ENCODE results near the gene C11orf54. TPM values are rescaled to one million over a fixed set of nuclear protein-coding genes. Genes with fewer than 3 reads are reported as not detected.

The C11orf54 gene
- polyA plus RNA-seq, 1 donor (not counting 4 experiments of a cell fraction or from before 2014, with no cell fraction given): 11.9 TPM

DNA sequence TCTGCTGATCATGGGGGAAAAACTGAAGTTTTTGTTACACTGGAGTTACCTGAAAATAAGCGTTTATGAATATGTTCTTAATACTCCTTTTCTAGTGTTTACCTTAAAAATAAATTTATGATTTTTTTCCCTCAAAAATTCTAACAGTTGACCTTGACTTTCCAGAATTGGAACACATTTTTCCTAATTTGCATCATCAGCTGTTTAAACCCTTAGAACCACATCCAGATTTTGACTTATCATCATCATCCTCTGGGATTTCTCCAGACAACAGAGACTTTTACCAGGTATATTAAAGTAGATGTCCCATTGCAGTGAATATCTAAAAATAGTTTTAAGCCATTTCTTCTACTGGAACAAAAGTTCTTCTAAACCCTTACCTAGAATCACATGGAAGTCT lies 17.4 kb upstream of the C11orf54 start:
- no peak for FAIRE-seq
- Histone ChIP-seq H3K4me1 (ENCODE audit: control insufficient read depth, extremely low read depth, insufficient read depth, low read length) (no peaks in the 10 kb centered on the region), H3K27ac (ENCODE audit: control insufficient read depth, insufficient read depth, low read length) (no peak overlapping the region), H3K4me2 (ENCODE audit: control insufficient read depth, extremely low read depth, insufficient read depth, low read depth, low read length) (no peak overlapping the region), H4K20me1 (ENCODE audit: control insufficient read depth, extremely low read depth, insufficient read depth, low read length) (no peaks in the 10 kb centered on the region), H3K4me3 (ENCODE audit: control insufficient read depth in 2 of 3, extremely low read depth in 1 of 3, insufficient read depth in 2 of 3, low read depth in 1 of 3, low read length in 3 of 3) (no peak overlapping the region), H3K27me3 (ENCODE audit: control insufficient read depth, extremely low read depth, insufficient read depth, low read length) (no peaks in the 10 kb centered on the region), H3K9me3 (ENCODE audit: control insufficient read depth, low read depth, low read length) (no peaks in the 10 kb centered on the region), H3K9ac (ENCODE audit: control insufficient read depth, extremely low read depth, insufficient read depth, low read length) (no peak overlapping the region), H3K79me2 (ENCODE audit: control insufficient read depth, insufficient read depth, low read length) (no peaks in the 10 kb centered on the region), H3K36me3 (ENCODE audit: control insufficient read depth in 2 of 2, extremely low read depth in 1 of 2, insufficient read depth in 2 of 2, low read length in 2 of 2) (peaks cover under 1 to 2% of the 10 kb centered on the region in 2 experiments), H2AFZ (ENCODE audit: control insufficient read depth, low read length) (no peak overlapping the region), H3K9me1 (ENCODE audit: control insufficient read depth, extremely low read depth, insufficient read depth, low read length) (no peaks in the 10 kb centered on the region)
- DNase-seq (ENCODE audit: low read depth, low spot score): no peak
- dilution Hi-C loops (cut with MboI; ENCODE audit: extremely low pct_ligation_motif_present, low sequenced_read_pairs): no loop called here
- no peak for TF ChIP-seq CTCF (optimal IDR thresholded peaks at IDR 0.05 in 1 of 3, IDR thresholded peaks at IDR 0.05 in 1 of 3, conservative IDR thresholded peaks at IDR 0.05 in 1 of 3; ENCODE audit: extremely low read depth in 1 of 3, insufficient read depth in 2 of 3, low read length in 3 of 3)
- TF ChIP-seq EZH2 (IDR thresholded peaks at IDR 0.05; ENCODE audit: low read length): no peak

DNA sequence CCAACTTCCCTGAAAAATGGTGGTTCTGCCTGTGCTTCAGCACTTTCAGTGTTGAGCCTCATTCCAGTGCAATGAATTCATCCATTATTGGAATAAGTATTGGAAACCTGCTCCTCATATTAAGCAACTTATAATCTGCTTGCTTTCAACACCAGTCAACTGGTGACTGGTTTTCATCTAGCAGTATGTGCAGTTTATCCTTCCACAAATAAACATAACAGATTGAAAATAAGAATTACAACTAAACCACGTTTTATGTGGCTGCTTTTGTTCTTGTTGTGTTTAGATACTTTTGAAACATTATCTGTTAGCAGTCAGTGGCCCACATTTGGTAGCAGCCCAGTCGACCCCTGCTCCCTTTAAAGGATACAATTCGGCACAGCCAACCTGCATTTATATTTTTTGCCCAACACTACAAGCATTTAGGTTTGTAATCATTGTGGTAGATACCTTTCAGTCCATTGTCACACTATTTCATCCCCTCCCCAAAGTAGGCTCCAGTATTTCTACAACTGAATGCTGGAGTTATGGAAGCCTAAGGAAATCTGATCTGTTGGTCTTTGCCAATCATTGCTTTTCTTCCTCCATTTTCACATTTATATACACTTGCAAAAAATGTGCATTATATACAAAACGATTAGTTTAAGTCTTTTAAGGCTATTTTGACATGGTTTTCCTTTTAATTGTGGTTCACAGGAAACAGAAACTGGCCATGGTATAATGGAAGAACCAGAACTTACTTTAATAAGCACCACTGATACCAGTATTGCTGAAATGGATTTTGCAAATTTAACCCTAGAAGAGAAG lies 13.3 kb upstream of the C11orf54 start:
- Histone ChIP-seq H3K36me3 (ENCODE audit: control insufficient read depth in 2 of 2, extremely low read depth in 1 of 2, insufficient read depth in 2 of 2, low read length in 2 of 2) (peaks cover 14 to 29% of the 10 kb centered on the region in 2 experiments), H3K4me1 (ENCODE audit: control insufficient read depth, extremely low read depth, insufficient read depth, low read length) (no peaks in the 10 kb centered on the region), H2AFZ (ENCODE audit: control insufficient read depth, low read length) (no peak overlapping the region), H3K9me1 (ENCODE audit: control insufficient read depth, extremely low read depth, insufficient read depth, low read length) (no peaks in the 10 kb centered on the region), H3K27me3 (ENCODE audit: control insufficient read depth, extremely low read depth, insufficient read depth, low read length) (no peaks in the 10 kb centered on the region), H3K27ac (ENCODE audit: control insufficient read depth, insufficient read depth, low read length) (no peak overlapping the region), H3K4me2 (ENCODE audit: control insufficient read depth, extremely low read depth, insufficient read depth, low read depth, low read length) (no peak overlapping the region), H3K79me2 (ENCODE audit: control insufficient read depth, insufficient read depth, low read length) (peaks cover 1% of the 10 kb centered on the region), H4K20me1 (ENCODE audit: control insufficient read depth, extremely low read depth, insufficient read depth, low read length) (peaks cover 16% of the 10 kb centered on the region), H3K9ac (ENCODE audit: control insufficient read depth, extremely low read depth, insufficient read depth, low read length) (no peak overlapping the region), H3K9me3 (ENCODE audit: control insufficient read depth, low read depth, low read length) (no peaks in the 10 kb centered on the region), H3K4me3 (ENCODE audit: control insufficient read depth in 2 of 3, extremely low read depth in 1 of 3, insufficient read depth in 2 of 3, low read depth in 1 of 3, low read length in 3 of 3) (no peak overlapping the region)
- TF ChIP-seq EZH2 (IDR thresholded peaks at IDR 0.05; ENCODE audit: low read length) (no peak), CTCF (optimal IDR thresholded peaks at IDR 0.05 in 1 of 3, IDR thresholded peaks at IDR 0.05 in 1 of 3, conservative IDR thresholded peaks at IDR 0.05 in 1 of 3; ENCODE audit: extremely low read depth in 1 of 3, insufficient read depth in 2 of 3, low read length in 3 of 3) (no peak)
- DNase-seq (ENCODE audit: low read depth, low spot score) (no peak), FAIRE-seq (no peak)
- dilution Hi-C loops (cut with MboI; ENCODE audit: extremely low pct_ligation_motif_present, low sequenced_read_pairs): no loop called here

Measured in keratinocyte (primary cell).